ENCODE results near the gene PTGR3. TPM values are rescaled to one million over a fixed set of nuclear protein-coding genes. Genes with fewer than 3 reads are reported as not detected.
A peak's percentile ranks its signal among the peaks of the same experiment; 100 is the strongest.

PTGR3 gene
- total RNA-seq, 2 donors from 2014 or later, result 8.9 to 26.5 TPM

DNA sequence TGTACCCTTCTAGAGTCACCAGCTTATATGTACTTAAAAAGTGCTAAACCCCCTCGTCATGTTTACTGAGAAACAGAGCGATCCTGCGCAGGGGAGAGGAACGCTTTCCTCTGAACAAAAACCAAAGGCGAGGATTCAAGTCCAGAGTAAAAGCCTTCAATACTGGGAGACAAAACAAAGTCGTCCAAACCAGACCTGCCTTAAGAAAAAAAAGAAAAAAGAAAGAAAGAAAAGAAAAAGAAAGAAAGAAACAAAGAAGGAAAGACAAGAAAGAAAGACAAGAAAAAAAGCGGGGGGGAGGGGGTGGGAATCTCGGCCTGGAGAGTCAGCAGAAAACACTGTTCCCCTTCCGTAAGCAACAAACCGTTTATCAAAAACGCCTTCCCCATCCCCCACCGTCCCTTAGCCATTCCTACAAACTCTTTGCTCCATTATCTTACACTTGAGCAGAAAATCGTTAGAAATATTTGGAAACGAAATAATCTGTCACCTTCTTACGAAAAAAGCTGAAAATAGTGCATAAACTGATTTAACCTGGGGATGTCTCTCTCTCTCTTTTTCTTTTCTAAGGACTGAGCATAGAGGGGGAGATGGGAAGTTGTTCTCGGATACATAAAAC is 3.3 kb downstream of the PTGR3 start:
- H3K36me3 ChIP-seq (replicated peaks in 1 of 2; ENCODE audit: insufficient read depth in 1 of 2, low read depth in 2 of 2), result no peaks in the 10 kb centered on the region
- H3K4me3 ChIP-seq, result no peak overlapping the region
- intact Hi-C loops (cut with DNase I), result no loop called here
- H3K27ac ChIP-seq, result no peak overlapping the region
- ATAC-seq, result no peak
- H3K9me3 ChIP-seq, result no peaks in the 10 kb centered on the region
- no peaks in the 10 kb centered on the region for H3K27me3 ChIP-seq
- H3K4me1 ChIP-seq, result peaks cover 72% of the 10 kb centered on the region
- no peak for DNase-seq
- WGBS, 2 donors, result 61 to 70% methylated on average over 16 of the region's 16 CpGs
- TF ChIP-seq CTCF (IDR thresholded peaks at IDR 0.05) (no peak), POLR2A (IDR thresholded peaks at IDR 0.05) (no peak)

GRCh38 chr18:75204732-75205513 is 4.0 kb downstream of the PTGR3 start:
- H3K9me3 ChIP-seq, result no peaks in the 10 kb centered on the region
- no peak overlapping the region for H3K4me3 ChIP-seq
- WGBS, 2 donors, result 41 to 55% methylated on average over 44 to 71 of the region's 75 CpGs
- ATAC-seq, result no peak
- H3K4me1 ChIP-seq, result peaks cover 77% of the 10 kb centered on the region
- intact Hi-C loops (cut with DNase I), result no loop called here
- H3K27ac ChIP-seq, result no peak overlapping the region
- TF ChIP-seq CTCF (IDR thresholded peaks at IDR 0.05) (no peak), POLR2A (IDR thresholded peaks at IDR 0.05) (no peak)
- H3K27me3 ChIP-seq, result no peaks in the 10 kb centered on the region
- H3K36me3 ChIP-seq (replicated peaks in 1 of 2; ENCODE audit: insufficient read depth in 1 of 2, low read depth in 2 of 2), result no peaks in the 10 kb centered on the region
- DNase-seq, result no peak

- TF ChIP-seq CTCF (IDR thresholded peaks at IDR 0.05) (no peak), POLR2A (IDR thresholded peaks at IDR 0.05) (no peak)
- ATAC-seq (no peak), DNase-seq (no peak)
- no peaks in the 10 kb centered on the region for H3K36me3 ChIP-seq (replicated peaks in 1 of 2; ENCODE audit: insufficient read depth in 1 of 2, low read depth in 2 of 2)
- H3K4me3 ChIP-seq, result no peak overlapping the region
- 26 to 46% methylated on average over 17 to 35 of the region's 35 CpGs for whole genome bisulfite sequencing, 2 donors
- intact Hi-C loops (cut with DNase I), result no loop called here
- H3K27me3 ChIP-seq, result no peaks in the 10 kb centered on the region
- H3K4me1 ChIP-seq, result peaks cover 77% of the 10 kb centered on the region
- no peaks in the 10 kb centered on the region for H3K9me3 ChIP-seq
- H3K27ac ChIP-seq, result peak overlapping the region in 1 of 4 donors; percentile 4
Measured at GRCh38 chr18:75204269-75204731, 4.6 kb downstream of the PTGR3 start.

DNA sequence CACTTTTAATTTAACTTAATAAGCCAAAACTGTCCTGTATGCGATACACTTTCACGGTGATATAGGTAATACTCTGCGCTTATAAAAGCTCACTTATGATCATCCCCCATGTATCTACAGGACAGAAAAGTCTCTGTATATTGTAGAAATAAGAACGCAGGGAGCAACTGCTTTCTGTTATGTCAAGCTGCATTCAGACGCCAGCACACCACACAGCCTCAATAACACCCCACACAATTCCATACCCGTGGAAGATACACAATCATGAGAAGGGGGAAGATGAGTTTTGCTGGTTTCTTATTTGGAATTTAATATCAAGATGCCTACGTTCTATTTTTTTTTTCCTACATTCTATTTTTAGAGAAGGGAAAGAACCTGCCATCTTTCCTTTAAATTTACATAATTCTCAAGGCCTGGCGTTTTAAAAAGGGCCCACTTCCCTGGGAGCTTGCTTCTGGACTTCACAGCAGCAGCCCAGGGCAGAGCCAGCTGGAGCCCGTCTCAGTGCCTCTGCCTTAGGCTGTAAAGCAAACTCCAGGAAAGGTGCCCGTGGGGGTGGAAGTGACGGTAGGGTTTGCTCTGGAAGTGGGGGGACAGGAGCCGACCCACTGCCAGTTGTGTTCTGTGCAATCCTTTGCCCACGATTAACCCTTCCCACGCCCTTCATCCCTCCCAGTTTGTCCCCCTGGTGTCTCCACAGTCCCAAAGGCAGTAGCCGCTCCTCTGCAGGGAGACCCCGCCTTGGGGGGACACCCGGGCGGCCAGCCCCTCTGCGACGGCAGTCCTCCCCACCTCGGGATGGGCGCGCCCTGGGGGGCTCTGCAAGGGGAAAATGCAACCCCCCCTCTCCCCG is 5.3 kb downstream of the PTGR3 start:
- Histone ChIP-seq H3K27me3 (no peaks in the 10 kb centered on the region), H3K27ac (peak overlapping the region in 1 of 4 donors; percentile 4), H3K9me3 (no peaks in the 10 kb centered on the region), H3K4me1 (peaks cover 77% of the 10 kb centered on the region), H3K36me3 (replicated peaks in 1 of 2; ENCODE audit: insufficient read depth in 1 of 2, low read depth in 2 of 2) (no peaks in the 10 kb centered on the region), H3K4me3 (no peak overlapping the region)
- peak in 1 of 3 donors; percentile 8 for TF ChIP-seq POLR2A (IDR thresholded peaks at IDR 0.05)
- TF ChIP-seq CTCF (IDR thresholded peaks at IDR 0.05), result no peak
- intact Hi-C loops (cut with DNase I), result no loop called here
- ATAC-seq, result no peak
- WGBS, 2 donors, result 39 to 52% methylated on average over 13 to 23 of the region's 24 CpGs
- DNase-seq, result peak in 2 of 4 donors; percentile 35 to 41

All from body of pancreas (tissue), 4 donors.